ENCODE data around the gene SEPTIN11.

Gene SEPTIN11

DNA sequence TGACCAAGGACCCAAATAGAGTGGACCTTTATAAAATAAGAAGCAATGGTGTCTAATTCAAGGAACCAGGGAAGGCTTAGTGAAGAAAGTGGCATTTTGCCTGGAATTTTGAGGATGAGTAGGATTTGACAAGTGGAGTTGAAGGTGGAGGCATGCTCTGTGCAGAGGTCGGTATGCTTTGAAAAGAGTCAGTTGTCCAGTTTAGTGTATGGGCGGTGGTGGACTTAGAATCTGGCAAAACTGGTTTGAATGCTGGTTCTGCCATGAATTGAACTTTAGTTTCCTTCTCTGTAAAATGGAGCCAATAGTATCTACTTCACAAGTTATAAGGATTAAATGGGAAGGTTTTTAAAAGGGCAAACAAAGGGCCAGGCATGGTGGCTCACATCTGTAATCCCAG lies 29.7 kb downstream of the SEPTIN11 start:
- no peak for DNase-seq (ENCODE audit: low spot score)

GRCh38 chr4:76980261-76980660 lies 30.7 kb downstream of the SEPTIN11 start:
- no peak for DNase-seq (ENCODE audit: low spot score)

- no peak for DNase-seq (ENCODE audit: low spot score)
Observed at GRCh38 chr4:76981644-76982043, 32.1 kb downstream of the SEPTIN11 start.

DNA sequence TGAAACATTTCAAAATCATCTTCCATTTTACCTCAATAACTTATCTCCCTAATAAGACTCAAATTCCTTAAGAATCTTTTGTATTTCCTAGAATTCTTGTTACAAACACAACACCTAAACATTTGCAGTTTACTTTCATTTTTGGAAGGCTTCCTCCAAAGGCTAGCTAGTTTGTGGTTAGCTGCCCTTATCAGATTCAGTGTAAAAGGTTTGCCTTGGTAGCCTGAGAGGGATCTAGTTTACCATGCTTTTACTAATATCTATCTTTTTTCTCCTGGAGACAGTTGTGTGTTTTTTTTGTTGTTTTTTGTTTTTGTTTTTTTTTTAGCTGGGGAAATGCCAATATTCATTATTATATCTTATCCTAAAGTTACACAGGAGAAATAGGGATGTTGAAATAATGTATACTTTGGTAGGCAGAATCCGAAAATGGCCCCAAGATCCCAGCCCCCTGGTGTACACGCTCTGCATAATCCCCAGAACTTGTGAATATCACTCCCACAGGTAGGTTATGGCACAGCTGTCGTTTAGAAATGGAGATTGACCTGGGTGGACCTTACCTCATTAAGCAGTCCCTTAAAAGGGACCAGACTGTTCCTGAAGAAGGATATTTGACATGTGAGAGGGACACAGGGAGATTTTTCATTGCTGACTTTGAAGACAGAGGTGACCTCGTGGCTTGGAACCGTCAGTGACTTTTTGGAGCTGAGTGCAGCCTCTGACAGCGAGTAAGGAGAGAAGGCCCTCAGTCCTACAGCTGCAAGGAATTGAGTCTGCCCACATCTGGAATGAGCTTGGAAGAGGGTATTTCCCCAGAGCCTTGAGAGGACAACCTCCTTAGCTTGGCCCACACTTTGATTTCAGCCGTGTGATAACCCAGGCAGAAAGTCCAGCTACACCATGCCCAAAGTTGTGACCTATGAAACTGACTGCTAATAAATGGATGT lies 33.4 kb downstream of the SEPTIN11 start:
- no peak for DNase-seq (ENCODE audit: low spot score)

DNA sequence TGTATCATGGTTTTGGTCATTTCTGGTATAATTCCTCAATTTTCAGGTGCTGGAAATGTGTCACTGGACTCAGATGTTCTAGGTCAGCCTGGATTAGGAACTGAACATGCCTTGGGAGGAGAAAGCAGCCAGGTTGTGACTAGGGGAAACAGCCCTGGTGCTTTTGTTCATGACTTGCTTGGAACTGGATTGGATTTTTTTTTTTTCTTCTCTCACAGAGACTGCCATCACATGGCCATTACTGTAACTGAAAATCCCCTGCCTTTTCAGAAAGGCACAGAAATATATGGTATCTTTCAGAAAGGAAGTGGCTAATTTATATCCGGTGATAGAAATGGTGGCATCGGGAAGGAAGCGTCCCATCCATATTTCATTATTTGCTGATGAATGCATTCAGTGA lies 34.6 kb downstream of the SEPTIN11 start:
- peak; percentile 41 for DNase-seq (ENCODE audit: low spot score)

- peak; percentile 76 for DNase-seq (ENCODE audit: low spot score)
Observed at GRCh38 chr4:76984788-76985211, 35.2 kb downstream of the SEPTIN11 start.

DNA sequence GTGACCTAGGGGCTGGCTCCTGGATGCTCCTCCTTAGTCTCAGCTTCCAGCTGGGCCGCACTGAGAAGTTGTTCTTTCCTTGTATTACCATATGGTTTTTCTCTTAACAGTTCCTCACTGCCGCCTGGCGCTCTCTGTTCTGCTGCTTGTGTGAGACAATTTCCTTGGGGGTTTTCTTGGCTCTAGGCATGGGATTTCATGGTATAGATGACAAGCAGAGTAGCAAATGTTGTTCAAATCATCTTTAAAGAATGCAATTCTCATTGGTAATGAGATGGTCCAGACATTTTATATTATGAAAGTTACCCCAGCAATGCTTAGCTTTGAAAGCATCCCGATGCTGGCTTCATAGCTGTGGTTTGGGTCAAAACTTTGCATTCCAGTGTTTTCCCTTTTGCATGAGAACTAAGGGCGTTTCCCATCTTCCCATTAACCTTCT lies 37.6 kb downstream of the SEPTIN11 start:
- no peak for DNase-seq (ENCODE audit: low spot score)

DNA sequence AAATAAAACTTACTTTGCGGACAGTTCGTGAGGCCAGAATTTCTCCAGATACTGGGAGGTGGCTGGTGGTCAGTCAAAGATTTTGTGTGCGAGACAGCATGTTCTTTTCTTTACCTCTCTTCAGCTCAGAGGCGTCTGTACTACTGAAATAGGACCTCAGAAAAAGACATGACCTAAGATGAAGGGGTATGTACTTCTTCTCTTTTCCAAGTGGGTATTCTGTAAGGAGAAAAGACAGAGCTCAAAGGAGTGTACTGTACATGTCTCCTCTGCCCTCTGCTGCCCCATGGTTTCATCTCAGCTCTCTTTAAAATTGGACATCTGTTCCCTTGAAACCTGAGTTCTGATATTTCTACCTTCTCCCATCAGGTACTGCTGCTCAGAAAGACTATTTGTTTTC lies 38.1 kb downstream of the SEPTIN11 start:
- DNase-seq (ENCODE audit: low spot score): no peak

GRCh38 chr4:76989391-76990061 lies 40.0 kb downstream of the SEPTIN11 start:
- DNase-seq (ENCODE audit: low spot score): no peak

DNA sequence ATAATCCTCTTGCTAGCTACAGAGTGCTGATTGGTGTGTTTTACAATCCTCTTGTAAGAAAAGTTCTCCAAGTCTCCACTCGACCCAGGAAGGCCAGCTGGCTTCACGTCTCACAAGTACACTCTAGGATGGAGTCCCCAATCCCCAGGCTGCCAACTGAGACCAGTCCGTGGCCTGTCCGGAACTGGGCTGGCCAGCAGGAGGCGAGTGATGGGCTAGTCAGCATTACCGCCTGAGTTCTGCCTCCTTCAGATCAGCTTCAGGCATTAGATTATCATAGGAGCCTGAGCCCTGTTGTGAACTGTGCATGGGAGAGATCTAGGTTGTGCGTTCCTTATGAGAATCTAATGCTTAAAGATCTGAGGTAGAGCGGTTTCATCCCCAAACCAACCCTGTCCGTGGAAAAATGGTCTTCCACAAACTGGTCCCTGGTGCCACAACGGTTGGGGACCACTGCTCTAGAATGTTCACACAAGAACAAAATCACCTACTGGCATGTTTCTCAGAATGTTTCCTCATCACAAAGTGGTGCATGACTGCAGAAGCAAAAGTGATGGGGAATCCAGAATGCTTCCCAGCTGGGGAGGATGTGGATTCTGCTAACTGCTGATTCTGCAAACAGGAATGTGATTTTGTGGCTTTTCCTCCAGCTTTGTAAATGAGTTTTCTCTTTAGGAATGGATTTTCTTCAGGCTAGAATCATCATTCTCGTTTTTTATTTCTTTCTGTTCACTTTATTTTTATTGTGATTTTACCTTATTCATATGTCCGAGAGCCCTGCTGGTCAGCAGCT lies 40.9 kb downstream of the SEPTIN11 start:
- DNase-seq (ENCODE audit: low spot score): no peak

DNA sequence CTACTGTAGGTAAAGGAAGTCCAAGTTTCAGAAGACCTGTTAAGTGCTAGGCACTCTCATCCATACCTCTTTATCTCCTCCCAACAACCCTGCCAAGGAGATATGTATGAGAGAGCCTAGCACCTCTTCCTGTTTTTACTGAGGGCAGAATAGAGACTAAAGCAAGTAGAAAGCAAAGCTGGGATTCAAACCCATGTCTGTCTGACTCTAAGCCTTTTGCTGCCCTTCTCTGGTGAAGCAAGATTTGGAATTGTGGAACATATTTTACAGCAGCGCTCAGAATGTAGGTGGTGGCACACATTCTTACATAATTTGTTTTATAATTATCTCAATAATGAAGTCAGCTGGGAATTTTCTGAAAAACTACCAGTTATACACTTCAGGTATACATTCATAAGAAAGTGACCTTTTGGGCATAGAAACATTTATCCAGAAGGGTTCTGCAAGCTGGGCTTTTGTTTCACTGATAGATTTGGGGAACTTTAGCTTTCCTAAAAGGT lies 41.7 kb downstream of the SEPTIN11 start:
- DNase-seq (ENCODE audit: low spot score): no peak

- no peak for DNase-seq (ENCODE audit: low spot score)
Observed at GRCh38 chr4:76993787-76994641, 44.5 kb downstream of the SEPTIN11 start.

GRCh38 chr4:76995776-76996175 lies 46.2 kb downstream of the SEPTIN11 start:
- no peak for DNase-seq (ENCODE audit: low spot score)

- no peak for DNase-seq (ENCODE audit: low spot score)
Observed at GRCh38 chr4:76996445-76996844, 46.9 kb downstream of the SEPTIN11 start.

- DNase-seq (ENCODE audit: low spot score): no peak
Observed at GRCh38 chr4:76997077-76997476, 47.5 kb downstream of the SEPTIN11 start.

- DNase-seq (ENCODE audit: low spot score): no peak
Observed at GRCh38 chr4:76997532-76997931, 48.0 kb downstream of the SEPTIN11 start.

- no peak for DNase-seq (ENCODE audit: low spot score)
Observed at GRCh38 chr4:76998251-76998901, 48.8 kb downstream of the SEPTIN11 start.

All from COLO829 (cell line).